Measurements from ENCODE around the gene SLC9C1.

GRCh38 chr3:112280266-112280665 is 13.8 kb downstream of the SLC9C1 start:
- TF ChIP-seq CTCF (conservative IDR thresholded peaks at IDR 0.05; ENCODE audit: low read depth, low read length), result no peak
- TF ChIP-seq EZH2 (IDR thresholded peaks at IDR 0.05; ENCODE audit: borderline replicate concordance, low read depth, low read length, poor library complexity, severe bottlenecking), result no peak

Data from A673 (cell line).